IMR-90 (cell line): Measurements from ENCODE around the gene HNRNPL. TPM values are rescaled to one million over a fixed set of nuclear protein-coding genes. Genes with fewer than 3 reads are reported as not detected.

Experiments
- ATAC-seq: fragments of 200-7000 bp; cut with Tn5 transposase; 2 replicates; pipeline ENCODE4 v1.9.1; 2020; ENCODE audit warnings: low read depth, mild to moderate bottlenecking, moderate library complexity
- BruUV-seq: library from RNA; stranded (reverse); fragments of 400-500 nt; replicated peaks from 2 replicates; lab custom pipeline; 2021; lab: Mats Ljungman, UMichigan
- CTCF ChIA-PET: fragments of 300-600 bp; formaldehyde crosslinking; extraction: SDS; loops from one replicate; lab custom pipeline; 2021; ENCODE audit warnings: antibody characterized with exemption; lab: Yijun Ruan, JAX
- POLR2A ChIA-PET: fragments of 300-600 bp; sonication (Branson Sonifier 250); formaldehyde crosslinking; loops from one replicate; lab custom pipeline; 2022; ENCODE audit warnings: antibody characterized with exemption; ENCODE audit not compliant: unreplicated experiment; lab: Charles Lee
- DNase-seq: peaks from one replicate; pipeline ENCODE4 v3.0.0; 2013
- H2AFZ ChIP-seq: replicated peaks from 2 replicates; pipeline ENCODE3; 2013; ENCODE audit warnings: low read length, mild to moderate bottlenecking; ENCODE audit not compliant: poor library complexity
- H2AK5ac ChIP-seq: 2 replicates; pipeline ENCODE4 v1.6.1; 2013; ENCODE audit warnings: low read depth, low read length, inconsistent platforms
- H2AK9ac ChIP-seq: replicated peaks from 2 replicates; pipeline ENCODE3; 2013; ENCODE audit warnings: mild to moderate bottlenecking, low read depth, low read length, moderate library complexity; ENCODE audit not compliant: poor library complexity
- H2BK120ac ChIP-seq: 2 replicates; pipeline ENCODE4 v1.6.1; 2013; ENCODE audit warnings: low read depth, low read length, inconsistent platforms
- H2BK15ac ChIP-seq: 3 replicates; pipeline ENCODE4 v1.6.1; 2013; ENCODE audit warnings: low read depth, low read length, inconsistent platforms
- H2BK20ac ChIP-seq: 2 replicates; pipeline ENCODE4 v1.6.1; 2013; ENCODE audit warnings: low read depth, mild to moderate bottlenecking, inconsistent platforms, low read length, moderate library complexity
- H2BK5ac ChIP-seq: 2 replicates; pipeline ENCODE4 v1.6.1; 2013; ENCODE audit warnings: mild to moderate bottlenecking, low read depth, low read length, inconsistent platforms; ENCODE audit not compliant: poor library complexity, severe bottlenecking
- H3K14ac ChIP-seq: replicated peaks from 2 replicates; pipeline ENCODE4 v1.6.1; 2013; ENCODE audit warnings: low read depth, low read length, inconsistent platforms
- H3K18ac ChIP-seq: 2 replicates; pipeline ENCODE4 v1.6.1; 2013; ENCODE audit warnings: low read depth, low read length, control low read depth
- H3K23ac ChIP-seq: 2 replicates; pipeline ENCODE4 v1.6.1; 2013; ENCODE audit warnings: low read depth, low read length, inconsistent platforms
- H3K27ac ChIP-seq: 2 replicates; pipeline ENCODE4 v1.5.1; 2013; ENCODE audit warnings: mild to moderate bottlenecking, control low read depth, low read length; ENCODE audit not compliant: insufficient read depth
- H3K27me3 ChIP-seq: 2 replicates; pipeline ENCODE4 v1.6.1; 2013; ENCODE audit warnings: low read length; ENCODE audit not compliant: control insufficient read depth, insufficient read depth
- H3K36me3 ChIP-seq: 2 replicates; pipeline ENCODE4 v1.6.1; 2013; ENCODE audit warnings: low read length, mixed read lengths; ENCODE audit not compliant: control insufficient read depth, insufficient read depth
- H3K4ac ChIP-seq: 2 replicates; pipeline ENCODE4 v1.6.1; 2013; ENCODE audit warnings: low read depth, low read length, inconsistent platforms
- H3K4me1 ChIP-seq: 2 replicates; pipeline ENCODE4 v1.6.1; 2013; ENCODE audit warnings: low read length, mixed read lengths; ENCODE audit not compliant: control insufficient read depth, insufficient read depth
- H3K4me2 ChIP-seq: 2 replicates; pipeline ENCODE4 v1.6.1; 2013; ENCODE audit warnings: low read depth, mild to moderate bottlenecking, control low read depth, low read length, moderate library complexity
- H3K4me3 ChIP-seq: 2 replicates; pipeline ENCODE4 v1.5.1; 2013; ENCODE audit warnings: low read depth, mild to moderate bottlenecking, control low read depth, low read length, moderate library complexity; ENCODE audit not compliant: insufficient read depth
- H3K56ac ChIP-seq: 2 replicates; pipeline ENCODE4 v1.6.1; 2013; ENCODE audit warnings: low read length, inconsistent platforms; ENCODE audit not compliant: insufficient read depth; ENCODE audit errors: extremely low read depth
- H3K79me1 ChIP-seq, 2 experiments: 2 replicates each; pipeline ENCODE4 v1.6.1; 2013; ENCODE audit warnings: low read length in 2 of 2, inconsistent platforms in 1 of 2, low read depth in 1 of 2
- H3K9ac ChIP-seq: 2 replicates; pipeline ENCODE4 v1.6.1; 2013; ENCODE audit warnings: low read depth, low read length, control low read depth
- H3K9me1 ChIP-seq: 2 replicates; pipeline ENCODE4 v1.6.1; 2013; ENCODE audit warnings: low read length, inconsistent platforms; ENCODE audit not compliant: insufficient read depth
- H3K9me3 ChIP-seq: 2 replicates; pipeline ENCODE4 v1.6.1; 2013; ENCODE audit warnings: low read length; ENCODE audit not compliant: control insufficient read depth, insufficient read depth
- H4K20me1 ChIP-seq: 2 replicates; pipeline ENCODE4 v1.6.1; 2013; ENCODE audit warnings: low read length, inconsistent platforms; ENCODE audit not compliant: insufficient read depth
- H4K5ac ChIP-seq: 2 replicates; pipeline ENCODE4 v1.6.1; 2013; ENCODE audit warnings: mild to moderate bottlenecking, low read depth, low read length, control low read depth
- H4K8ac ChIP-seq, 2 experiments: 2 replicates each; pipeline ENCODE4 v1.6.1; 2013; ENCODE audit warnings: low read depth in 2 of 2, low read length in 2 of 2, control low read depth in 1 of 2, inconsistent platforms in 1 of 2
- H4K91ac ChIP-seq: 2 replicates; pipeline ENCODE4 v1.6.1; 2013; ENCODE audit warnings: low read depth, low read length, inconsistent platforms; ENCODE audit not compliant: insufficient read depth
- BHLHE40 ChIP-seq: fragments of 150-350 bp; IDR thresholded peaks from 2 replicates; pipeline ENCODE4 v1.6.1; 2016; ENCODE audit warnings: mild to moderate bottlenecking, low read depth, low read length
- CEBPB ChIP-seq: IDR thresholded peaks from 2 replicates; pipeline ENCODE4 v1.6.1; 2012; ENCODE audit warnings: low read depth, low read length, improper control_type of control experiment
- CHD1 ChIP-seq: IDR thresholded peaks from 2 replicates; pipeline ENCODE4 v1.6.1; 2012; ENCODE audit warnings: low read depth, low read length, improper control_type of control experiment
- CTCF ChIP-seq: conservative IDR thresholded peaks from 2 replicates; pipeline ENCODE4 v1.5.1; 2012; ENCODE audit warnings: mild to moderate bottlenecking, low read depth, low read length, improper control_type of control experiment
- ELK1 ChIP-seq: fragments of 150-350 bp; IDR thresholded peaks from 2 replicates; pipeline ENCODE4 v1.6.1; 2016; ENCODE audit warnings: low read depth, mild to moderate bottlenecking, low read length, moderate library complexity, borderline replicate concordance
- FOS ChIP-seq: fragments of 150-350 bp; IDR thresholded peaks from 2 replicates; pipeline ENCODE4 v1.6.1; 2016; ENCODE audit warnings: low read depth, low read length
- MAFK ChIP-seq: IDR thresholded peaks from 2 replicates; pipeline ENCODE4 v1.6.1; 2012; ENCODE audit warnings: low read depth, low read length, improper control_type of control experiment
- MAZ ChIP-seq: IDR thresholded peaks from 2 replicates; pipeline ENCODE4 v1.6.1; 2012; ENCODE audit warnings: low read depth, mild to moderate bottlenecking, low read length, improper control_type of control experiment, moderate library complexity, borderline replicate concordance
- MXI1 ChIP-seq: IDR thresholded peaks from 2 replicates; pipeline ENCODE4 v1.6.1; 2012; ENCODE audit warnings: low read depth, mild to moderate bottlenecking, low read length, moderate library complexity, borderline replicate concordance
- NFE2L2 ChIP-seq: fragments of 150-350 bp; IDR thresholded peaks from 2 replicates; pipeline ENCODE4 v1.6.1; 2016; ENCODE audit warnings: low read depth, mild to moderate bottlenecking, low read length
- POLR2A ChIP-seq: IDR thresholded peaks from 2 replicates; pipeline ENCODE4 v1.6.1; 2012; ENCODE audit warnings: mild to moderate bottlenecking, low read depth, low read length
- RAD21 ChIP-seq: IDR thresholded peaks from 2 replicates; pipeline ENCODE4 v1.6.1; 2012; ENCODE audit warnings: low read length, improper control_type of control experiment
- RCOR1 ChIP-seq: IDR thresholded peaks from 2 replicates; pipeline ENCODE4 v1.6.1; 2012; ENCODE audit warnings: mild to moderate bottlenecking, low read length, improper control_type of control experiment; ENCODE audit not compliant: insufficient replicate concordance
- RFX5 ChIP-seq: IDR thresholded peaks from 2 replicates; pipeline ENCODE4 v1.8.0; 2012; ENCODE audit warnings: low read depth, mild to moderate bottlenecking, low read length, moderate library complexity
- SMC3 ChIP-seq: fragments of 150-350 bp; IDR thresholded peaks from 2 replicates; pipeline ENCODE4 v1.6.1; 2016; ENCODE audit warnings: low read depth, mild to moderate bottlenecking, antibody characterized with exemption, low read length, moderate library complexity
- USF2 ChIP-seq: fragments of 150-350 bp; IDR thresholded peaks from 2 replicates; pipeline ENCODE4 v1.6.1; 2017; ENCODE audit warnings: mild to moderate bottlenecking, antibody characterized with exemption, low read length, low read depth
- WGBS, 2 experiments: methylation state at CpG; one replicate each; pipeline versions ENCODE4 v1.1.5 to v1.1.7; 2013; ENCODE audit warnings: missing lambda C conversion rate in 2 of 2; ENCODE audit not compliant: insufficient read length in 1 of 2; ENCODE audit errors: extremely low coverage in 2 of 2; 5-methylcytosine and 5-hydroxymethylcytosine counted together
- dilution Hi-C: fragments of 300-500 bp; cut with HindIII; formaldehyde crosslinking; loops from one replicate; pipeline ENCODE4 v1.14.3; 2018; ENCODE audit warnings: low sequenced_read_pairs; ENCODE audit not compliant: unreplicated experiment
- in situ Hi-C: fragments of 300-500 bp; cut with MboI; formaldehyde crosslinking; loops from 3 replicates; pipeline ENCODE4 v1.14.3; 2019; ENCODE audit warnings: low sequenced_read_pairs, inconsistent platforms, mixed read lengths
- intact Hi-C: fragments of 100-400 bp; cut with micrococcal nuclease; formaldehyde crosslinking; loops from 2 replicates; pipeline ENCODE4 v1.10.0; 2022
- polyA plus RNA-seq, 3 experiments: library from polyadenylated mRNA; depleted of rRNA; stranded (reverse); fragments of >200 nt; gene quantifications; 2 replicates each; pipeline ENCODE4 v1.2.3, GENCODE V29; 2012; ENCODE audit warnings: low replicate concordance in 1 of 3
- total RNA-seq: library from RNA; depleted of rRNA; stranded (reverse); fragments of >200 nt; gene quantifications from 2 replicates; pipeline ENCODE4 v1.2.3, GENCODE V29; 2012

Gene HNRNPL
- total and polyA plus RNA-seq, 2 of the 4 experiments (the other 2 are of a cell fraction) = 277 to 429 TPM

- intact Hi-C loops = no loop called here
- H2BK20ac ChIP-seq = no peak overlapping the region
- H2AK9ac ChIP-seq = no peak overlapping the region
- no peaks in the 10 kb centered on the region for H3K9me1 ChIP-seq
- TF ChIP-seq RAD21 (no peak), POLR2A (no peak), RCOR1 (no peak), BHLHE40 (no peak), CTCF (no peak), SMC3 (no peak), CHD1 (no peak), MAZ (no peak), CEBPB (no peak), NFE2L2 (no peak), USF2 (no peak), MXI1 (no peak), MAFK (no peak), ELK1 (no peak), FOS (no peak), RFX5 (no peak)
- H4K5ac ChIP-seq = no peak overlapping the region
- H2BK15ac ChIP-seq = no peak overlapping the region
- WGBS, 2 experiments = no CpG with 5 or more reads among the region's 9 CpGs
- no peak overlapping the region for H3K27ac ChIP-seq
- DNase-seq (no peak), ATAC-seq (no peak)
- H3K18ac ChIP-seq = no peak overlapping the region
- H4K91ac ChIP-seq = no peak overlapping the region
- no peak overlapping the region for H4K8ac ChIP-seq
- no peaks in the 10 kb centered on the region for H3K27me3 ChIP-seq
- no peak overlapping the region for H3K56ac ChIP-seq
- ChIA-PET CTCF (no interaction called here), POLR2A (no interaction called here)
- H3K4me2 ChIP-seq = no peak overlapping the region
- peaks cover 16% of the 10 kb centered on the region for H3K36me3 ChIP-seq
- dilution Hi-C loops = no loop called here
- no TSS peak for BruUV-seq
- H2AFZ ChIP-seq = no peak overlapping the region
- no peak overlapping the region for H3K23ac ChIP-seq
- no peaks in the 10 kb centered on the region for H3K9me3 ChIP-seq
- H2AK5ac ChIP-seq = no peak overlapping the region
- no peaks in the 10 kb centered on the region for H3K79me1 ChIP-seq
- H2BK120ac ChIP-seq = no peak overlapping the region
- no peaks in the 10 kb centered on the region for H3K4me1 ChIP-seq
- no peak overlapping the region for H3K4ac ChIP-seq
- in situ Hi-C loops = no loop called here
- H3K14ac ChIP-seq = no peak overlapping the region
- H4K20me1 ChIP-seq = no peaks in the 10 kb centered on the region; the same call in 1 of the 2 replicates
- no peak overlapping the region for H3K4me3 ChIP-seq
- no peak overlapping the region for H3K9ac ChIP-seq
- H2BK5ac ChIP-seq = no peak overlapping the region
These were observed 33.5 kb upstream of the HNRNPL start for GRCh38 chr19:38883286-38883685.
